WTC11 (cell line): Measurements from ENCODE around the gene ITGB1BP2. TPM values are rescaled to one million over a fixed set of nuclear protein-coding genes. Genes with fewer than 3 reads are reported as not detected.
A peak's percentile ranks its signal among the peaks of the same experiment; 100 is the strongest.

Experiments
- ATAC-seq: fragments of 200-7000 bp; cut with Tn5 transposase; 2 replicates; pipeline ENCODE4 v1.10.0; 2021; ENCODE audit warnings: mild to moderate bottlenecking, moderate library complexity
- CTCF ChIA-PET: fragments of 300-600 bp; sonication (Branson Sonifier 250); formaldehyde crosslinking; loops from one replicate; lab custom pipeline; 2021; ENCODE audit warnings: antibody characterized with exemption; lab: Charles Lee
- POLR2A ChIA-PET: fragments of 350-600 bp; sonication (Branson Sonifier 250); formaldehyde crosslinking; loops from one replicate; lab custom pipeline; 2021; ENCODE audit warnings: antibody characterized with exemption; lab: Charles Lee
- DNase-seq: peaks from one replicate; pipeline ENCODE4 v3.0.0; 2021; ENCODE audit warnings: low spot score
- H3K27ac Mint-ChIP-seq: 2 replicates; pipeline ENCODE4 v1.8.0; 2021; ENCODE audit warnings: mixed read lengths
- H3K27me3 Mint-ChIP-seq: 2 replicates; pipeline ENCODE4 v1.8.0; 2021; ENCODE audit warnings: low read depth, mild to moderate bottlenecking, moderate library complexity, mixed read lengths
- H3K36me3 Mint-ChIP-seq: 2 replicates; pipeline ENCODE4 v1.8.0; 2021; ENCODE audit warnings: mixed read lengths
- H3K4me1 Mint-ChIP-seq: 2 replicates; pipeline ENCODE4 v1.8.0; 2022; ENCODE audit warnings: mixed read lengths
- H3K4me3 Mint-ChIP-seq: 2 replicates; pipeline ENCODE4 v1.8.0; 2021; ENCODE audit warnings: mild to moderate bottlenecking, moderate library complexity, mixed read lengths
- H3K9me3 Mint-ChIP-seq: 2 replicates; pipeline ENCODE4 v1.8.0; 2021; ENCODE audit warnings: mixed read lengths
- ARID4B ChIP-seq: sonication (generic); formaldehyde crosslinking; IDR thresholded peaks from 2 replicates; pipeline ENCODE4 v1.8.0; 2023; ENCODE audit warnings: missing genetic modification reagents, mild to moderate bottlenecking, borderline replicate concordance
- E2F4 ChIP-seq: sonication (generic); formaldehyde crosslinking; IDR thresholded peaks from 2 replicates; pipeline ENCODE4 v1.8.1; 2022; ENCODE audit warnings: low read depth, mild to moderate bottlenecking, moderate library complexity, missing genetic modification reagents, borderline replicate concordance
- FOXJ3 ChIP-seq: sonication (generic); formaldehyde crosslinking; IDR thresholded peaks from 2 replicates; pipeline ENCODE4 v1.9.0; 2021; ENCODE audit warnings: missing genetic modification reagents, mild to moderate bottlenecking, borderline replicate concordance
- FOXP1 ChIP-seq: sonication (generic); formaldehyde crosslinking; IDR thresholded peaks from 2 replicates; pipeline ENCODE4 v1.8.0; 2022; ENCODE audit warnings: missing genetic modification reagents, mild to moderate bottlenecking, moderate library complexity, borderline replicate concordance
- GRHL2 ChIP-seq: fragments of 250-450 bp; sonication (Bioruptor Pico); IDR thresholded peaks from 2 replicates; pipeline ENCODE4 v1.8.0; 2022; ENCODE audit warnings: mild to moderate bottlenecking, moderate library complexity; ENCODE audit not compliant: insufficient replicate concordance, severe bottlenecking
- JAZF1 ChIP-seq: fragments of 250-450 bp; sonication (Bioruptor Pico); IDR thresholded peaks from 2 replicates; pipeline ENCODE4 v1.9.0; 2021; ENCODE audit warnings: moderate library complexity, mild to moderate bottlenecking, inconsistent platforms
- SMAD3 ChIP-seq: sonication (generic); formaldehyde crosslinking; IDR thresholded peaks from 2 replicates; pipeline ENCODE4 v1.8.0; 2022; ENCODE audit warnings: missing genetic modification reagents, mild to moderate bottlenecking, borderline replicate concordance
- ZNF121 ChIP-seq: sonication (generic); formaldehyde crosslinking; IDR thresholded peaks from 2 replicates; pipeline ENCODE4 v1.8.0; 2023; ENCODE audit warnings: missing genetic modification reagents
- ZNF317 ChIP-seq: sonication (generic); formaldehyde crosslinking; IDR thresholded peaks from 2 replicates; pipeline ENCODE4 v1.8.1; 2023; ENCODE audit warnings: low read depth, mild to moderate bottlenecking, moderate library complexity, missing genetic modification reagents, borderline replicate concordance
- ZNF416 ChIP-seq: fragments of 250-450 bp; sonication (Bioruptor Pico); IDR thresholded peaks from 2 replicates; pipeline ENCODE4 v1.9.0; 2021; ENCODE audit warnings: mild to moderate bottlenecking, inconsistent platforms
- ZSCAN18 ChIP-seq: fragments of 250-450 bp; sonication (Bioruptor Pico); IDR thresholded peaks from 2 replicates; pipeline ENCODE4 v2.1.2; 2022; ENCODE audit warnings: mild to moderate bottlenecking, moderate library complexity
- total RNA-seq: library from RNA; stranded (reverse); gene quantifications from 3 replicates; pipeline ENCODE4 v1.2.3, GENCODE V29; 2021
- TF ChIP-seq, protein P1 (sequence below): sonication (generic); formaldehyde crosslinking; IDR thresholded peaks from 2 replicates; pipeline ENCODE4 v1.8.1; 2022; ENCODE audit warnings: mild to moderate bottlenecking, moderate library complexity, missing genetic modification reagents
- TF ChIP-seq, protein P2 (sequence below): sonication (generic); formaldehyde crosslinking; IDR thresholded peaks from 2 replicates; pipeline ENCODE4 v1.8.1; 2022; ENCODE audit warnings: low read depth, missing genetic modification reagents, borderline replicate concordance
- TF ChIP-seq, protein P3 (sequence below): sonication (generic); formaldehyde crosslinking; conservative IDR thresholded peaks from 2 replicates; pipeline ENCODE4 v1.8.1; 2023; ENCODE audit warnings: mild to moderate bottlenecking, low read depth, missing genetic modification reagents, moderate library complexity

ITGB1BP2 gene
- total RNA-seq, 1 experiment from 2014 or later: 6.8 TPM

GRCh38 chrX:71285929-71286328 lies 15.6 kb upstream of the ITGB1BP2 start (continued):
- TF ChIP-seq E2F4 (CRISPR knock-in tag) (no peak), ARID4B (CRISPR knock-in tag) (no peak), ZSCAN18 (CRISPR knock-in tag) (no peak), GRHL2 (CRISPR knock-in tag) (no peak), FOXP1 (no peak), SMAD3 (no peak), JAZF1 (CRISPR knock-in tag) (no peak)
- TF ChIP-seq, protein P1, sequence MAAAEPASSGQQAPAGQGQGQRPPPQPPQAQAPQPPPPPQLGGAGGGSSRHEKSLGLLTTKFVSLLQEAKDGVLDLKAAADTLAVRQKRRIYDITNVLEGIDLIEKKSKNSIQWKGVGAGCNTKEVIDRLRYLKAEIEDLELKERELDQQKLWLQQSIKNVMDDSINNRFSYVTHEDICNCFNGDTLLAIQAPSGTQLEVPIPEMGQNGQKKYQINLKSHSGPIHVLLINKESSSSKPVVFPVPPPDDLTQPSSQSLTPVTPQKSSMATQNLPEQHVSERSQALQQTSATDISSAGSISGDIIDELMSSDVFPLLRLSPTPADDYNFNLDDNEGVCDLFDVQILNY: no peak
- TF ChIP-seq, protein P2, sequence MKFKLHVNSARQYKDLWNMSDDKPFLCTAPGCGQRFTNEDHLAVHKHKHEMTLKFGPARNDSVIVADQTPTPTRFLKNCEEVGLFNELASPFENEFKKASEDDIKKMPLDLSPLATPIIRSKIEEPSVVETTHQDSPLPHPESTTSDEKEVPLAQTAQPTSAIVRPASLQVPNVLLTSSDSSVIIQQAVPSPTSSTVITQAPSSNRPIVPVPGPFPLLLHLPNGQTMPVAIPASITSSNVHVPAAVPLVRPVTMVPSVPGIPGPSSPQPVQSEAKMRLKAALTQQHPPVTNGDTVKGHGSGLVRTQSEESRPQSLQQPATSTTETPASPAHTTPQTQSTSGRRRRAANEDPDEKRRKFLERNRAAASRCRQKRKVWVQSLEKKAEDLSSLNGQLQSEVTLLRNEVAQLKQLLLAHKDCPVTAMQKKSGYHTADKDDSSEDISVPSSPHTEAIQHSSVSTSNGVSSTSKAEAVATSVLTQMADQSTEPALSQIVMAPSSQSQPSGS (CRISPR knock-in tag): no peak

DNA sequence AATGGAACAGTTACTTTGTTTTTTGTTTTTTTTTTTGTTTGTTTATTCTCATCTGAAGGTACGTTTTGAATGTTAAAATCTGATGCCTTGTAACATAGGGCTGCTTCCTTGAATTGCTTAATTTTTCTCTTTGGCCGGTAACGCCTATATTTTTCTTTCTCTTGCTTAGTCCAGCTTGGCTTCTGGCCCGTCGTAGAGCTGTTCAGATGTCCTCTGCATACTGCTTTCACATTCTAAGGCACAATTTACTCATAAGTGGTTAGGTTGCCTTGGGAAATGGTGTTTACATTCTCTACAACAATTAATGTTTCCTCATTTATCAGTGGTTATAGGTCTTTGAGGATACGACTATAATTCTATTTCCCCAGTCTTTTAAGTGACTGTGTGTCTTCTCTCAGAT lies 10.2 kb upstream of the ITGB1BP2 start:
- H3K4me1 Mint-ChIP-seq: peaks cover 4% of the 10 kb centered on the region; the same call in 1 of the 2 replicates
- ChIA-PET POLR2A (interaction anchor here (0.6 kb wide), 1 partner anchor 75 kb away, joined by 4 read pairs; the partner anchor contains the start of gene TAF1), CTCF (no interaction called here)
- peak overlapping the region; percentile 53 for H3K27ac Mint-ChIP-seq
- no peaks in the 10 kb centered on the region for H3K9me3 Mint-ChIP-seq
- TF ChIP-seq, protein P3, sequence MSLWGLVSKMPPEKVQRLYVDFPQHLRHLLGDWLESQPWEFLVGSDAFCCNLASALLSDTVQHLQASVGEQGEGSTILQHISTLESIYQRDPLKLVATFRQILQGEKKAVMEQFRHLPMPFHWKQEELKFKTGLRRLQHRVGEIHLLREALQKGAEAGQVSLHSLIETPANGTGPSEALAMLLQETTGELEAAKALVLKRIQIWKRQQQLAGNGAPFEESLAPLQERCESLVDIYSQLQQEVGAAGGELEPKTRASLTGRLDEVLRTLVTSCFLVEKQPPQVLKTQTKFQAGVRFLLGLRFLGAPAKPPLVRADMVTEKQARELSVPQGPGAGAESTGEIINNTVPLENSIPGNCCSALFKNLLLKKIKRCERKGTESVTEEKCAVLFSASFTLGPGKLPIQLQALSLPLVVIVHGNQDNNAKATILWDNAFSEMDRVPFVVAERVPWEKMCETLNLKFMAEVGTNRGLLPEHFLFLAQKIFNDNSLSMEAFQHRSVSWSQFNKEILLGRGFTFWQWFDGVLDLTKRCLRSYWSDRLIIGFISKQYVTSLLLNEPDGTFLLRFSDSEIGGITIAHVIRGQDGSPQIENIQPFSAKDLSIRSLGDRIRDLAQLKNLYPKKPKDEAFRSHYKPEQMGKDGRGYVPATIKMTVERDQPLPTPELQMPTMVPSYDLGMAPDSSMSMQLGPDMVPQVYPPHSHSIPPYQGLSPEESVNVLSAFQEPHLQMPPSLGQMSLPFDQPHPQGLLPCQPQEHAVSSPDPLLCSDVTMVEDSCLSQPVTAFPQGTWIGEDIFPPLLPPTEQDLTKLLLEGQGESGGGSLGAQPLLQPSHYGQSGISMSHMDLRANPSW: no peak
- TF ChIP-seq ZNF121 (CRISPR knock-in tag) (no peak), JAZF1 (CRISPR knock-in tag) (no peak), ZNF416 (CRISPR knock-in tag) (no peak), FOXJ3 (no peak), ZNF317 (CRISPR knock-in tag) (no peak)
- H3K27me3 Mint-ChIP-seq: no peaks in the 10 kb centered on the region
- ATAC-seq (no peak), DNase-seq (no peak)
- H3K36me3 Mint-ChIP-seq: peaks cover 56% of the 10 kb centered on the region
- H3K4me3 Mint-ChIP-seq: no peak overlapping the region
